Retina (tissue), 1 donor: ENCODE results near the gene NID2.

Experiments
- DNase-seq: peaks from one replicate; pipeline ENCODE4 v3.0.0-alpha.2; 2016

The NID2 gene

DNA sequence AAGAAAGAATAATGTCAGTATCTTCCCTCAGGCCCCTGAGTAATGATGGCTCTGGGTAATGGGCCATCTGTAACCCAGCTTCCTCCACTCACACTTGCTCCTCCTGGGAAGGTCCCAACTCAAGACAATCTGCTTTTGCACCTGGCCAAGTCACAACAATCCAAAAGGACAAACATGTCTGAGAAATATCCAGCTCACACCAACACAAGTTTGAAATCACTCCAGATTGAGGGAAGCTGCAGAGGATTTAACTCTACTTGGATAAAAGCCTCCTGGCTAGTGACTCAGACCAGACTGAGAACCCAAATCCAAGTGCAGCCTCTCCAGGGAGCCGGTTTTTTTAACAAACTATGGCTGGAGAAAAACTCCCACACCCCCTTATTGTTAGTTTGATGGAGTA lies 45.3 kb downstream of the NID2 start:
- DNase-seq: no peak

DNA sequence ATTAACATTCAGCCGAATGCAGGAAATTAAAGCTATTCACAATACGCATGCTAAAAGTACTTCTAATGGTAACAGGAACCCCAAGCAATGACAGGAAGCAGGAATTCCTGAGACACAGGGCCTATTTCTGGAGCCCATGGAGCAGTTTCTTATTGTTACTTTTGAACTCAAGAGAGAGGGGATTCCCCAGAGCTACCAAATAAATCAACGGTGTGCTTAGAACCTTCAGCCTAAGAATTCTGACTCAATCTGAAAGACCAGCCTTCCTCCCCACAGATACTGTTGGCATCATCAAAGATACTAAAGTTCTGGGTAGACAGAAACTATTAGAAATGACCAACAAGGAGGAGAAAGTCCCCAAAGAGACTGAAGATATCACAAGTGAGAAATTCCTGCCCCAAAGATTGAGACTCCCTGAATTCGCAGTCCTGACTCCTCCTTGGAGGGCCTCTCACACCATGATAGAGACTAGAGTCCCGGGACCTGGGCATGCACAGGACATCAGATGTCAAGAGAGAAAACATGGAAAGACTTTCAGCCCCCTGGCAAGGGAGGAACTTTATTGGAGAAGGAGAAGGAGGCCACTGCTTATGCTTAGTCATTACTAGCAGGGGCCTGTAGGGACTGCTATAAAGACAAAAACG lies 46.8 kb downstream of the NID2 start:
- DNase-seq: no peak

DNA sequence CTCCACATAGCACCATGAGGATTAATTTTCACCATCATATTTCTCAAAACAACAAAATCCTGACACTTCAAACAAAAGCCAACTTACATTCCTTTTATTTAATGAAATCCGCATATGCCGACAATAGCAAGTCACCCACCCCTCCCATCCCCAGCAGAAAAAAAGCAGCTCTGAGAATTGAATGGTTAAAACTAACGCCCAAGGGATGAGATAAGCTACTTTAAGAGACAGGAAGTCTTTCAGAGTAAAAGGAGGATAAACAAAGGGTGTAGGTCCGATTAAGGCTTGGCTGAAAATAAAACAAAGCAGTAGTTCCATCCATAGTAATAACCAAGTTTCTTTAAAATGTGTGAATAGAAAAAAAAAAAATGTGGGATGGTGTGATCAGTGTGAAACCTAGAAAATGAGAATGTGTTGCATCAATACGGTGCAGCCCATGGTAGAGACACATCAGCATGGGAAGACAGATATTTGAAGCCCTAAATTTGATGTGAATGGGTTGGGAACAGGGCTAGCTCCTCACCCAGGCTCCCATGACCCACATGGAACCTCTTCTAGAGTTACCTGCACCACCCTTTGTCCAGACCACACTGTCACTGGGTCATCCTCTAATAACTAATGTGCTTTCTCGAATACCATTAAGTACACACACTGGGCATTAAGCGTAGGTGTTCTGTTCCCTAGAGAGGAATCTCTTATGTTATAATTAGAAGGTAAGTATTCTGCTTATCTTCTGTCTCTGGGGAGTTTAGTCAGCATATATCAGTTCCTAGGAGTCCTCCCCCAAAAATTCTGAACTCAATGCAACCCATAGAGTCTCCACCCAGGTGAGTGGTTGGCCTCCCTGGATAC lies 47.8 kb downstream of the NID2 start:
- DNase-seq: no peak

DNA sequence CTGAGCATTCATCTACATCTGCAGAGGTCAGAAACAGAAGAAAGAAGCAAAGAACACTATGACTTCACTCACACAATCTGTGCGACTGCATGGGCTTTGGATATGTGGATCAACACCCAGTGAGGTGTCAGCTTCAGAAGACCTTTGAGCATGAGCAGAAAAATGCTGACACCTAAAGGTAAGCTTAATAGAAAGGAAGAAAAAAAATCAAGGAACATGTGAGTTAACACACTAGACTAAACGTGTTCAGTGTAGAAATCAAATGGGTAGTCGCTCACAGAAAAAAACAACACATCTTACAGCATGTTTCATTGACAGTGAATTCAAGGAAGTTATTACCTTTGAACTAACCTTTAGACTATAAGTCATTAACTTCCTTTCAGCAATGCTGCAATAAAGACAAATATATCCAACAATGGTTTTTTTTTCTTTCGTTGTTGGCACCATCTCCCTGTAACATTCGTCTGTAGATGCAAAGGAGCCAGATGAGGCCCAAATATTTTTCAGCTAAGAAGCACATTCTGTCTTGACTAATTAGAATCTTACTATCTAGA lies 48.6 kb downstream of the NID2 start:
- no peak for DNase-seq

DNA sequence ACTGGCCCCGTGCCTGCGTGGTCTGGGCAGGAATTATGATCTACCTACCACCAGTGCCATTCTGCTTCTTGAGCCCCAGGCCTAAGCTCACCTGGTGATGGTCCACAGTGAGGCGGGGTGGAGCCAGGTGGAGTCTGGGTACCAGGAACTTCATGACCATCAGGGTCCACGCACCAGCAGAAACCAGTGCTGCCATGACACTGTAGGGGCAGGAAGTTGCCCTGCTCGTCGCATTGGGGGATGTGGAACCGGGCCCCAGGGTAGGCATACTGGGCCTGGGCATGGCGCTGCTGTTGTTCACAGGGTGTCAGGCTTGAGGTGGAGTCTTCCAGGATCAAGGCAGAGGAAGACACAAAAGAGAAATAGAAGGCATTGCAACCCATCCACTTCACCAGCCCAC lies 49.9 kb downstream of the NID2 start:
- no peak for DNase-seq

DNA sequence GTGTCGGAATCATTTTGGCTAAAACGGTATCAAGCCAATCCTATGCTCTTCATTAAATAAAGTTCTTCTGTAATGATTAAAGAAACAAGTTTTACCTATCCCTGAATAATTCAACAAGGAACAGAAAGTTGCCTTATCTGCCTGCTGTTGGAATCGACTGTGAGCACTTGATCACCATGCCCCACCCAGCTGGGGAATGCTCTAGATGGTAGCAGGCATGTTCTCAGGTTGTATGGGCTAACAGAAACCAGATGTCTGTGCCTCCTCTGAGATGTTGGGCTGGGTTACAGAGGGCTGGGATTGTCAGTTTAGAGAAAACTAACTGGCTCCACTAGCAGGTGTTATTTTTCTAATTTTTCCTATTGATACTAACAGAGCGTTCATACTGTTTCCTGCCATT lies 50.6 kb downstream of the NID2 start:
- no peak for DNase-seq

DNA sequence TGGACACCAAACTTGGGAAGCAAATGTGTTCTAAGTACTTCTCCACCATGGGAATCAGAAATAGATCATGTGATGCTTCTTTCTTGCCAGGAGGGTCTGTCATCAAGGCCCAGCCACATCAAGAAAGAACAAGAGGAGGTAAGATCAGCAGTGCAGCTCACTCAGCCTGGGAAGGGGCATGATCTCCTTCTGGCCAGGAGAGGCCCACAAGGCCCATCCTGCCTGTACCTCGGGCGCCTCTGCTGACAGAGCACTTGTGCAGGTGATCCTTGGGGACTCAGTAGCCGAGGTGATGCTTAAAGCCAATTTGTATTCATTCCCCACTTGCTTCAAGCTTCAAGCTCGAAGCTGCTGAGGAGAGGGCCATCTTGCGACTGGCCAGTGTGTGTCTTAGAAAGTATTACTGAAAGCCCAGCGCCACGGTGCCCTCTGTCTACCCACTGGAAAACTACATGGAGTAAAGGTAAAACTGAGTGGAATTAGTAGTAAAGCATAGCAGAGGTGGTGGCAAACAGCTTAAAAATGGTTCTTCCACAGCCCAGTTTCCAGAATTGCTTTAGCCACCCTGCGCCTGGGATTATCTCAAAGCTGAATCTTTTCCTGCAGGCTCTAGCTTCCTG lies 53.3 kb downstream of the NID2 start:
- peak; percentile 20 for DNase-seq

DNA sequence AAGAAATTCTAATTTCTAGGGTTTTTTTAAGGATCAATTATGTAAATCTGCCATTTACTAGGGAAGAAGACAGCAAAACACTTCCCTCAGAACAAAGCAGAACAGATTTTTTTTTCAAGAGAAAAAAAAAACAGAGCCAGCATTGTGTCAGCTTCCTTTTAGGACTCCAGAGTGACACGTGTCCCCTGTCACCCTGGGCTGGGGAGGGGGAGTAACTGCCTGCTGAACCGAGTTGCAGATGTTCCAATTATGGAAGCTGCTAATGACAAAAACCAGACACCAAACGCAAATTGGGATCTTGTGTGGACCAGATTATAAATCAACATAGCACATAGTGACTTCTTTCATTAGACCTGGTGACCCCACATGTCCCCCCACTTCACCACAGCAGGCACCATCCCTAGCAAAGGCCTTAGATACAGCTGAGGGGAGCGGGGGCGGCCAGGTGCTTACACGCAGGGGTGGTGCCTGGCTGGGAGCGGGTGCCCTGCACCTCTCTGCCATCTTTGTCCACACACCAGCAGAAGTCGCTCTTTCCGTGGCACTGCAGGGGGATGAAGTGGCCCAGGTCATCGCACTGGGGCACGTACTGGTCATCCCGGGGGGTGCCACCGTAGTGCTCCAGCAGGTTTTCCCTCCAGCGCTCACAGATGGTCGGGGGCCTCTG lies 54.1 kb downstream of the NID2 start:
- peak; percentile 17 for DNase-seq

DNA sequence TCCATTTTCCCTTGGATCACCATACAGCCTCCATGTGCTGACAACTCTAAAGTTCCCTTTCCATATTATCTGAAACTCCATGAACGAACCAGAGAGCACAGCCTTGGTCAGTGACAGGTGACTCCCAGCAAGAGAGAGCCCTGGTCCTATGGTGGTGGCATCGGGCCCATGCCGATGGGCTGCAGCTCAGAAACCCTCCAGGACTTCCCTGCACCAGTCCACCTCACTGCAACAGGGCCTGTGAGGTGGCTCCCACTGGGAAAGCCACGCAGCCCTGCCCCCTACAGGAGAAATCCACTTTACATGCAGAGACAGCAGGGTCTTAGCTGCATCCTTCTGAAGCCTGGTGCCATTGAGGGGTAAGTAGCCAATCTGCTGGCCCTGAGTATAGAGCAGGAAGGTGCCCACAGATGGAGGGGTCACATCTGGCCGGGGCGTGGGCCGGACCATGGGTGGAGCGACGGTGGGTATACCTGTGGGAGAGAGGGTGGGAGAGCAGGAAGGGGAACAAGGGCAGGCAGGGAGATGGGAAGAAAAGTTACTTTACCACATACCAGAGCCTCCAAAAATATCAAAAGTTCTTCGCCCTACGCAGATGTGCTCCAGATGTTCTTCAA lies 54.8 kb downstream of the NID2 start:
- DNase-seq: peak; percentile 20

DNA sequence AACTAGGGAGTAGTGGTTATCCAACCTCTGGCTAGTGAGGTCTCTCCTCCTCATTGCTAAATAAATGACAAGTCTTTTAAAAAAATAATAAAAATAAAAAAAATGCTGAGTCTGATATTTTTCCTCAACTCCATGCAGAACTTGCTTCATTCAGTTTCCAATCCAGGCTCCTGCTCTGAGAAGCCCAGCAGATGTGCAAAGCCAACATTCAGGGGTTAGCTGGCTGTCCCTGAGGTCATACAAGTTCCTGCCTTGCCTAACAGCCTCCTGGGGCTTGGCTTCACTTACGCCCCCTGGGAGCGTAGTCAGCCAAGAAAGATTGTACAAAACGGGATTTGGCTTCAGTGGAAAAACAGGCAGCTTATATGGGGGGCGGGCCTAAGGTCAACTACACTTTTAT lies 56.2 kb downstream of the NID2 start:
- no peak for DNase-seq

DNA sequence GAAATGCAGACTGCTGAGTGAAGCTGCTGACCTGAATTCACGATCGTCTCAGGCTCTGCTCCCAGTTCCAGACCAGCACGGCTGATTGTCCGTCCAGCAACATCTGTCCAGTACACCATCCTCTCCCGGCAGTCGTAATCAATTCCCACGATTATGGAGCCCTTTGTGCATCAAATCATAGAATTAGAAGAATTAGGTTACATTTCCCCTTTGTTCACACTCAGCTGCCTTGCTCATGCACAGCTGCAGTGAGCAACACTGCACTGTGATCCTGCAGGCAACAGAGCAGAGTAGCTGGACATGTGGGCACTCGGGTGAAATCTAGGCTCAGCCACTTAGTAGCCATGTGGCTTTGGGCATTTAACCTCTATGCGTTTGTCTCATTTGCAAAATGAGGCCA lies 57.3 kb downstream of the NID2 start:
- no peak for DNase-seq

DNA sequence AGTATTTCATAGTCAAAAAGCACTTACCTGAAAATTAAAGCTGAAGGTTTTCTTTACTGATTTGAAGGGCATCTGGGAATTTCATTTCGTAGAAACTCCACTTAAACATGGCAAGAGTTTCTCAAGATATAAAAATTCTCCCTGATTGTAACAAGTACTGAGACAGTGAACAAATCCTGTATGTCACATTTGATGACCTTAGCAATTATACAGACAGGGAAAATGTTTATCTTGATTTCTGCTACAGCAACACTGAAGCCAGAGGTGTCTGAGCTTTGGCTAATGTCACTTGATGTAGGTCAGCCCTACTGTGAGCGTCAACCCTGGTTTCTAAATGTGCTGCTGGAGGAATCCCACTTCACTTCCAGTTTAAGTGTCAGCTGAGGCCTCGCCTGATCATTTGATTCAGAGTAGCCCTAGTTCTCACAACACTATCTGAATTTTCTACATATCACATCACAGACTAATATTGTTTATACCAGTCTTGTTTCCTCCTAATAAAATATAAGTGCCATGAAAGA lies 58.6 kb downstream of the NID2 start:
- no peak for DNase-seq

DNA sequence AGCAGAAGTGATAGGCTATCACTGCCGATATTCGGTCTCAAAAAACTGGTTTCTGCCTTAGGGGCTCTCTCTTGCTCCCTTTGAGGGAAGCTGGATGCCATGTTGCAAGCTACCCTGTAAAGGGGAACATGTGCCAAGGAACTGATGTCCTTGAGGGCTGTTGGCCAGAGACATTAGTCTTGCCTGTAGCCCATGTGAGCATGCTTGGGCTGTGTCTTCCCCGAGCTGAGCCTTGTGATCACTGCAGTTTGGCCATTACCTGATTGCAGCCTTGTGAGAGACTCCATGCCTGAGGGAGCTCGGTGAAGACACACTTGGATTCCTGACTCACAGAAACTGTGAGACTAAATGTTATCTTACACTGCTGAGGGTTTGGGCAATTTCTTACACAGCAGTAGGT lies 60.7 kb downstream of the NID2 start:
- no peak for DNase-seq

DNA sequence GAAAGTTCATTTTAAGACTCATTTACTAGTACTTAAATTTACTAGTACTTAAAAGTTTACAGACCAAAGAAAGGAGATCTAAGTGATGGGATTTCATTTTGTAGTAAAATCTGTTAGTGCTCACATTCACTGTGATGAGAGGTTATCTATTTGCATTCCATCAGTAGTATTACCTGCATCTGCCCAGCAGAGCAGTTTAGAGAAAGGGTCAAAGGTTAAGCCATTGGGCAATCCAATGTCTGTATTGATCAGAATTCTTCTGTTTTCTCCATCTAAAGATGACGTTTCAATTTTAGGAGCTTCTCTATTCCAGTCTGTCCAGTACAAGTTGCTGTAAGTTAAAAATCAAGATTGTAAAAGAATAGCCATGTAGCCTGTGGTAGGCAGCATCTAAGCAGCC lies 61.2 kb downstream of the NID2 start:
- no peak for DNase-seq

DNA sequence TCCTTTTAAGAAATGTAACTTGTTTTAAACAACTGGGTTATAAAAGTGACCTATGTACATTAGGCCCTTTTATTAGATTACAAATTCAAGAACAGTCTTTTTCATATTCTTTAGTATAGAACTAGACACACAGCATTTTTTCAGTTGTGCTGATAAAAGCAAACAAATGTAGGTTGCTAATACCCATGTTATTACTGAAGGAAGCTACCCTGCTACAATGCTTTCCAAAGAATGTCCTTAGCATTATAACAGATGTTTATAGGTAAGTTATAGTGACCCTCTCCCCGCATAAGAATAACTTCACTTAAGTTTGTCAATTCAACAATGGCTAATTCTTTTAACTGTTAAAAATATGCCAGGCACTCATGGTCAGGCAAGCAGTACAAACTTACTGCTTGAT lies 61.6 kb downstream of the NID2 start:
- DNase-seq: no peak

DNA sequence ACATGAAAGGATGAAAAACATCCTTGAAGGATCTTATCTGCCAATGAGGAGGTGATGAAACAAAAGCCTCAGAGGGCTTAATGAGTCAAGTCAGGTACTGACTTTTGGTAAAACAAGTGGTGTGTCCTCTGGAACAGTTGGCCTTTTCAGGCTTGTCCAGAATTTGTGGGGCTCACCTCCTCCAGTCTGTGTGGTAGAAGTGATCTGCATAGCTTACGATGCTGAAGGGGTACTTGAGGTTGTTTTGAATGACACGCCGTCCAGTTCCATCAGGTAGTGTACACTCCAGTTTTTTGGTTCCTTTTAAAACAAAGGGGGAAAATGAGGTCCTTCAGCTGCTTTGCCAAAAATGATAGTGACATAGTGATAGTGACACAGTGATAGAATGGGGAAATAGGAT lies 62.5 kb downstream of the NID2 start:
- DNase-seq: no peak

DNA sequence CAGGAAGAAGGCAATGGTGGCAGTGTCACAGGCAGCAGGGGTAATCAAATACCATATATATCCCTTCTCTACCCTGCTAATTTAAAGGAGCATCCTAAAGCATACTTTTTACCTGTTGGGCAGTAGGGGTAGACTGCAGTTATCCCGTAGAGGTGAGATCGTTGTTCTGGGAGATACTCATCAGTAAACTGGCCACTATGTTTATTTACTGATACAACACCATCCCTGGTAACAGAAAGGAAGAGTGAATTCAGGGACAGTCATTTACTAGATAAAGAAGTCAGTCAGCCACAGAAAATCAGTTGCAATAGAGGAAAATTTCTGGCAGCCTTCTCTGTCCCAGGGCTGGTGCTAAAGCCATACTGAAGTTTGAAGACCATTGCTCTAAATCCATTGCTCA lies 63.2 kb downstream of the NID2 start:
- DNase-seq: no peak

DNA sequence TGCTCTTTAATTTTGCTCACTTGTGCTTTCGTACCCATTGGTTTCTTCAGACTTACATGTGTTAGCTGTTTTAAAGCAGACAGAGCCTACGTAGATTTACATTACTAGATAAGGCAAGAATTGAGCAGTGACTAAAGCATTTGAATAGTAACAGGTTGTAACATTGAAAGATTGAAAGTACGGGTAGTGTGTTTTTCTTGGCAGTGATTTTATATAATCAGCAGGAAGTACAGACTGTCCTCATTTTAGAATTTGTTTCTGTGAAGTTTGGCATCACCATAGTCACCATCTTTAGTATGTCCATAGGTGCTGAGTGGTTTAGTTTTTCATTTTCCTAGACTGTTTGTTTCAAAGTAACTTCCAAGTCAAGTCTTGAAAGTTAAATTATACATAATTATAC lies 65.5 kb downstream of the NID2 start:
- DNase-seq: no peak

DNA sequence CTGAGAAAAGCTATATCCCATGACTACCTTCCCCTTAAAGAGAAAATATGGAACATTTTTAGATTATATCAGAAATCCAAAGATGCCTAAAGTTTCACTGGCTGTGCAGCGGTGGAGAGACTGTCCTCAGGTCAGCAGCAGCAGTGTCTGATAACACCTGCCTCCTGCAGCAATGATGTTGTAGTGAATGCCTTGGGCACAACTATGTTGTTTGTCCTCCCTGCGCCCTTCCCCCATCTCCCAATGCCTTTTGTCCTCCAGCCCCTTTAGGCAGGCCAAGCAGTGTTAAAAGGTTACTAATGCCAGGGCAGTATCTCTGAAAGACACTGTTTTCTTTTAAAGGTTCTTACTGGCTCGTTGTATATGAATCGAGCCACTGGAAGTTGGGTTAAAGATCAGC lies 66.3 kb downstream of the NID2 start:
- no peak for DNase-seq

DNA sequence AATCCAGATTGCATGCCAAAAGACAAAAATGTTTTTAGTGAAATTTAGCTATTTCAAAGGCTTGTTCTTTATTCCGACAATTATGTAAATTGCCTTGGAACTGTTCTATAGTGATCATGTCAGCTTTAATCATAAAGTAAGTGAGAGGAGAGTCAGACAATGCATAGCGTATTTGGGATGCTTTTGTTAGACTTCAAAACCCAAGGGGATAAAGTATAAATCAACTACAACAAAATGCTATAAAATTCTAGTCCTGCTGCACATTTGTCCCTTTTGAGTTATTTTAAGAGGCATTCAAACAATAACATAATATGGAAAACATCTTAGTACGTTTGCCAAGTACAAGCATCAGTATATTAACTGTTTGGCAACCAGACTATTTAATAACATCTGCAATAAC lies 68.2 kb downstream of the NID2 start:
- DNase-seq: no peak

DNA sequence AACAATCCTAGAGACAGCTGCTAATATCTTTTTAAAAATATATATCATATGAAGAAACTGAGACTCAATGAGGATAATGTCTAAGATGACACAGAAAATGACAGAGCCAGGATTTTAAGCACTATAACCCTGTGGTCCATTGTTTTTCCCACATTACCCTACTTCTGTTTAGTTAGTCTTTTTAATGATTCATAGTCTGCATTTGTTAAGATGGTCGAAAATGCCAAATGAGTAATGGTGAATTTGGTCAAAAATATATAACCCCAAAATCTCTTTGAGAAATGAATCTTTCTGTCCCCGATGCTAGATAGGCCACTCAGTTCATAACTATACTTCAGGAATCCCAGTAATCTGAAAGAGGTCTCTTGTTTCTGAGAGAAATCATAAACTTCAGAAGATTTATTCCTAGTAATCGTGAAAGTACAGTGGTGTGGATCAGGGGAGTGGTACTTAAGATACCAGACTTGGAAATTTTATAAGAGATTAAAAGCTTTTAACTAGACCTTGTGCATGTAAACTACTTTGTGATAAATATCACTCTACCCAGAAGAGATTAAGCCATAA lies 68.8 kb downstream of the NID2 start:
- DNase-seq: no peak

DNA sequence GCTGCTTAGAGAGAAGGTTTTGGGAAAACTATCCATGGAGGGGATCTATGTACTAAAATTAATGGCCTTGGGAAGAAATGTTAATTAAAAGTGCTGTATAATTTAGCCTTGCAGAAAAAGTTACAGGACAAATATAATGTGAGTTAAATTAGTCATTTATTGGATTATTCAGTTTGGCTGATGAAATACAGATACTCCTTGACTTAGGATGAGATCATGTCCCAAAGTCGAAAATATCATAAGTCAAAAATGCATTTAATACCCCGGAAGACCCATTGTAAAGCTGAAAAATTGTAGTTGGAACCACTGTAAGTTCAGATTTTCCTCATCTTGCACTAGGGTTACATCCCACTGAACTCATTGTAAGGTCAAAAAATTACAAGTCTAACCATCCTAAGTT lies 69.8 kb downstream of the NID2 start:
- no peak for DNase-seq
